ENCODE measurements around the gene USH1C.

DNA sequence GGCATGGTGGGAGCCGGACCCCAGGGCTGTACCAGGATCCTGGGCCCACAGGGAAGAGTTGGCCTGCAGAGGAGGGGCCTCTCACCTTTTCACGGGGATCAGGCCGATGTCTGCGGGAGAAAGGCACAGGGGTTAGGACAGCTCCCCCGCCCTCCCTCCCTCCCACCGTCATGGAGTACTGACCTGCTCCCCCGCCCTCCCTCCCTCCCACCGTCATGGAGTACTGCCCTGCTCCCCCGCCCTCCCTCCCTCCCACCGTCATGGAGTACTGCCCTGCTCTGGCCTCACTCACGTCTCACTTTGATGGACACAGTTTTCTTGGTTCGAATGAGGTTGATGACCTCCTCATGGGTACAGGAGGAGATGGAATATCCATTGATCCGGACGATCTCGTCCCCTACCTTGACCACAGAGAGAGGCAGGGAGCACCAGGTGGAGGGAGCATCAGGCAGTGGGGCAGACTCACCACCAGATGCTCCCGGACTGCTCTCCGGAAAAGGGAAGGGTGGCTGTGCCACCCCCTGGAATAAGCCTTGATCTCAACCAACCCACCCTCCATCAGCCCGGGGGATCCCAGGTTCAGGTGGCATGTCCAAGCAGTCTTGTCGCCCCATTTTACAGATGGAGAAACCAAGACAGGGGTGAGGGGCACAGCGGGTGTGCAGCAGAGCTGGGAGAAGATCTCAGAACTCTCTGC lies 17.1 kb downstream of the USH1C start:
- no peak for TF ChIP-seq POLR2A (IDR thresholded peaks at IDR 0.05)
- TF ChIP-seq, protein P1, sequence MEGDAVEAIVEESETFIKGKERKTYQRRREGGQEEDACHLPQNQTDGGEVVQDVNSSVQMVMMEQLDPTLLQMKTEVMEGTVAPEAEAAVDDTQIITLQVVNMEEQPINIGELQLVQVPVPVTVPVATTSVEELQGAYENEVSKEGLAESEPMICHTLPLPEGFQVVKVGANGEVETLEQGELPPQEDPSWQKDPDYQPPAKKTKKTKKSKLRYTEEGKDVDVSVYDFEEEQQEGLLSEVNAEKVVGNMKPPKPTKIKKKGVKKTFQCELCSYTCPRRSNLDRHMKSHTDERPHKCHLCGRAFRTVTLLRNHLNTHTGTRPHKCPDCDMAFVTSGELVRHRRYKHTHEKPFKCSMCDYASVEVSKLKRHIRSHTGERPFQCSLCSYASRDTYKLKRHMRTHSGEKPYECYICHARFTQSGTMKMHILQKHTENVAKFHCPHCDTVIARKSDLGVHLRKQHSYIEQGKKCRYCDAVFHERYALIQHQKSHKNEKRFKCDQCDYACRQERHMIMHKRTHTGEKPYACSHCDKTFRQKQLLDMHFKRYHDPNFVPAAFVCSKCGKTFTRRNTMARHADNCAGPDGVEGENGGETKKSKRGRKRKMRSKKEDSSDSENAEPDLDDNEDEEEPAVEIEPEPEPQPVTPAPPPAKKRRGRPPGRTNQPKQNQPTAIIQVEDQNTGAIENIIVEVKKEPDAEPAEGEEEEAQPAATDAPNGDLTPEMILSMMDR (IDR thresholded peaks at IDR 0.05) = no peak

Measured in body of pancreas (tissue), 4 donors.